Astrocyte of the spinal cord (primary cell): ENCODE data around the gene PIGQ.

Source experiments
- DNase-seq: peaks from one replicate; pipeline ENCODE4 v3.0.0; 2011; ENCODE audit warnings: low read depth, low spot score
- H3K4me3 ChIP-seq: 2 replicates; pipeline ENCODE4 v1.5.1; 2011; ENCODE audit warnings: low read depth, mild to moderate bottlenecking, low read length, moderate library complexity
- in situ Hi-C: cut with HindIII; loops from 2 replicates; pipeline ENCODE4 v1.10.0; 2017; ENCODE audit warnings: low sequenced_read_pairs
- TF ChIP-seq, protein P1 (sequence below): IDR thresholded peaks from 2 replicates; pipeline ENCODE4 v1.5.1; 2012; ENCODE audit warnings: low read depth, mild to moderate bottlenecking, low read length, inconsistent platforms

Gene PIGQ

DNA sequence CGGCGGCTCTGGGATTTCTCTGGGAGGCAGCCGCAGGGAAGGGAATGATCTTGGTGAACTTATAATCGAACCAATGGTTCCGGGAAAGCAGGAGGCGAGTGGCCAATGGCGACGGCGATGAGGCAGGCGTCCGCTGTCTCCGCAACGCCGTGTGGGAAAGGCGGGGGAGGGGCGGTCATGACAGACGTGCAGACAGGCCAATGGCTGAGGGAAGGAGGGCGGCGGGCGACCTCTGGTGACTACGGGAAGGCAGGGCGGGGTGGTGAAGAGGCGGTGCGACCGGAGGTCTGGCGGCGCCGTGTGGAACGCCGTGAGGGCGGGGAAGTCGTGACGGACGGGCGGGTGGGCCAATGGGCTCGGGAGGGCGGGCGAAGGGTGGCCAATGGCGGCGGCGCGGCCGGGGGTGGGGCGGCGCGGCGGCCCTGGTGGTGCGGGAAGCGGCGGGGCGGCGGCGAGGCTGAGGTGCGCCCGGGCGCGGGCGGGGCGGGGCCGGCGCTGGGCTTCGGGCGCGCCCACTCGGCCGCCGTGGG, 20.0 kb downstream of the PIGQ start, which contains the start of gene RAB40C:
Gene RAB40C (plus strand): TSS at position 409 of the 530 bp plus-strand sequence. CDS start 226 bp downstream, outside the sequence.
- in situ Hi-C loops: no loop called here
- peak within 1 kb of the TSS; percentile 81 for H3K4me3 ChIP-seq
- DNase-seq: peak; percentile 99
- TF ChIP-seq, protein P1, sequence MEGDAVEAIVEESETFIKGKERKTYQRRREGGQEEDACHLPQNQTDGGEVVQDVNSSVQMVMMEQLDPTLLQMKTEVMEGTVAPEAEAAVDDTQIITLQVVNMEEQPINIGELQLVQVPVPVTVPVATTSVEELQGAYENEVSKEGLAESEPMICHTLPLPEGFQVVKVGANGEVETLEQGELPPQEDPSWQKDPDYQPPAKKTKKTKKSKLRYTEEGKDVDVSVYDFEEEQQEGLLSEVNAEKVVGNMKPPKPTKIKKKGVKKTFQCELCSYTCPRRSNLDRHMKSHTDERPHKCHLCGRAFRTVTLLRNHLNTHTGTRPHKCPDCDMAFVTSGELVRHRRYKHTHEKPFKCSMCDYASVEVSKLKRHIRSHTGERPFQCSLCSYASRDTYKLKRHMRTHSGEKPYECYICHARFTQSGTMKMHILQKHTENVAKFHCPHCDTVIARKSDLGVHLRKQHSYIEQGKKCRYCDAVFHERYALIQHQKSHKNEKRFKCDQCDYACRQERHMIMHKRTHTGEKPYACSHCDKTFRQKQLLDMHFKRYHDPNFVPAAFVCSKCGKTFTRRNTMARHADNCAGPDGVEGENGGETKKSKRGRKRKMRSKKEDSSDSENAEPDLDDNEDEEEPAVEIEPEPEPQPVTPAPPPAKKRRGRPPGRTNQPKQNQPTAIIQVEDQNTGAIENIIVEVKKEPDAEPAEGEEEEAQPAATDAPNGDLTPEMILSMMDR: no peak

DNA sequence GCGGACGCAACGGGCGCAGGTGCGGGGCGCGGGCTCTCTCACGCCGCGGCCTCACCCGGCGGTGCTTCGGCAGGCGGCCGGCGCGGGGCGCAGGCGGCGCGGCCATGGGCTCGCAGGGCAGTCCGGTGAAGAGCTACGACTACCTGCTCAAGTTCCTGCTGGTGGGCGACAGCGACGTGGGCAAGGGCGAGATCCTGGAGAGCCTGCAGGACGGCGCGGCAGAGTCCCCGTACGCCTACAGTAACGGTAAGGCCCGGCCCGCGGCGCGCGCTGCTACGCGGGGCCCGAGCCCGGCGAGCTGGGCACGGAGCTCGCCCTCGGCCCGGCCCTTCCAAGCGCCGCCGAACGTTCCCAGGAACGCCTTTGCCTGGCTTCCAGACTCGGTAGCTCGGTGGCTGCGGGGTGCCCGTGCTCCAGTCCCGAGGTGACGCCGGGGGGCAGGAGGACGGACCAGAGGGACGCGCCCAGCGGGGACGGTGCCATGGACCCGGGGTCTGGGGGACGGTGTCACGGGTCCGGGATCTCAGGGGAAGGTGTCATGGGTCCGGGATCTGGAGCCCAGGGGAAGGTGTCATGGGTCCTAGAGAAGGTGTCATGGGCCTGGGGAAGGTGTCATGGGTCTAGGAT, 20.5 kb downstream of the PIGQ start:
- in situ Hi-C loops: no loop called here
- DNase-seq: peak; percentile 41
- peak overlapping the region; percentile 81 for H3K4me3 ChIP-seq
- TF ChIP-seq, protein P1: no peak

DNA sequence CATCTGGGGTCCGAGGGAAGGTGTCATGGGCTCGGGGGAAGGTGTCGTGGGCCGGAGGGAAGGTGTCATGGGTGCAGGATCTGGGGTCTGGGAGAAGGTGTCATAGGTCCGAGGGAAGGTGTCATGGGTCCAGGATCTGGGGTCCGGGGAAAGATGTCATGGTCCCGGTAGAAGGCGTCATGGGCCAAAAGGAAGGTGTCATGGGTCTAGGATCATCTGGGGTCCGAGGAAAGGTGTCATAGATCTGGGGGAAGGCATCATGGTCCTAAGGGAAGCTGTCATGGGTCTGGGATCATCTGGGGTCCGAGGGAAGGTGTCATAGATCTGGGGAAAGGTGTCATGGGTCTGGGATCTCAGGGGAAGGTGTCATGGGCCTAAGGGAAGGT, 21.0 kb downstream of the PIGQ start:
- in situ Hi-C loops: no loop called here
- TF ChIP-seq, protein P1: no peak
- peak overlapping the region; percentile 81 for H3K4me3 ChIP-seq
- DNase-seq: no peak

DNA sequence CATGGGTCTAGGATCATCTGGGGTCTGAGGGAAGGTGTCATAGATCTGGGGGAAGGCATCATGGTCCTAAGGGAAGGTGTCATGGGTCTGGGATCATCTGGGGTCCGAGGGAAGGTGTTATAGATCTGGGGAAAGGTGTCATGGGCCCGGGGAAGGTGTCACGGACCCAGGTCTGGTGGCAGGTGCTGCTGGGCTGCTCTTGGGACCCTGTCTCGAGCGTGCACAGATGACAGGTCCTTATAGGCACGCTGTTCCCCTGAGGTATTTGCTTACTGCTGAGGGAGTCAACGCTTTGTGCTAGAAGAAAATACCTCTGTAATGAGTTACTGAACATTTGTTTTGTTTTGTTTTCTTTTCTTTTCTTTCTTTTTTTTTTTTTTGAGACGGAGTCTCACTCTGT, 21.5 kb downstream of the PIGQ start:
- TF ChIP-seq, protein P1: no peak
- no peak for DNase-seq
- in situ Hi-C loops: no loop called here
- peak overlapping the region; percentile 81 for H3K4me3 ChIP-seq

DNA sequence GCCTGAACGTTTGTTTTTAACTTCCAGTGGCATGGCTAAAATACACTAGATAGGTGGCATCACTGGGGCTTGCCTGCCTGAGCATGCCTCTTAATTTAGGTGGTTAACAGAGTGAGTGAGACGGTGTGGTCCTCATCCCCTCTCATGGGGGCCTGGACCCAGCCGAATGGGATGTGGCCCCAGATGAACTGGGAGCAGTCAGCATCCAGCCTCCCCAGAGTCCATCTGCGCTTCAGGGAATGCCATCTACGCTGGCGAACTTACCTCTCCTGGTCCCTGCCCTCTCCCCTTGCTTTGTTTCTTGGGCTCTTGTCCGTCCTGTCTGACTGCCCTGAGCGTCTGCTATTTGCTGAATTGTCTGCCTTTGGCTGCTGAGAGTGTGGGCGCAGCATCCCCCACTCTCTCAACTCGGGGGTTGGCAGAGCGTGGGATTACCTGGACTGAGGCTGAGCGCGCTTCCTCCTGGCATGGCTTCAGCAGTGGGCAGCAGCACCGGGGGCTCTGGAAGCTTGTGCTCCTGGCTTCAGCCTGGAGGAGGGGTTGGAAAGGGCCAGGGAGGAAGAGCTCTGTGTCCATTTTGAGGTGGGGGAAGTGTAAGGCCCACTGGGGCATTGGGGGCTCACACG, 22.2 kb downstream of the PIGQ start:
- no peak for DNase-seq
- TF ChIP-seq, protein P1: no peak
- no peak overlapping the region for H3K4me3 ChIP-seq
- in situ Hi-C loops: no loop called here

DNA sequence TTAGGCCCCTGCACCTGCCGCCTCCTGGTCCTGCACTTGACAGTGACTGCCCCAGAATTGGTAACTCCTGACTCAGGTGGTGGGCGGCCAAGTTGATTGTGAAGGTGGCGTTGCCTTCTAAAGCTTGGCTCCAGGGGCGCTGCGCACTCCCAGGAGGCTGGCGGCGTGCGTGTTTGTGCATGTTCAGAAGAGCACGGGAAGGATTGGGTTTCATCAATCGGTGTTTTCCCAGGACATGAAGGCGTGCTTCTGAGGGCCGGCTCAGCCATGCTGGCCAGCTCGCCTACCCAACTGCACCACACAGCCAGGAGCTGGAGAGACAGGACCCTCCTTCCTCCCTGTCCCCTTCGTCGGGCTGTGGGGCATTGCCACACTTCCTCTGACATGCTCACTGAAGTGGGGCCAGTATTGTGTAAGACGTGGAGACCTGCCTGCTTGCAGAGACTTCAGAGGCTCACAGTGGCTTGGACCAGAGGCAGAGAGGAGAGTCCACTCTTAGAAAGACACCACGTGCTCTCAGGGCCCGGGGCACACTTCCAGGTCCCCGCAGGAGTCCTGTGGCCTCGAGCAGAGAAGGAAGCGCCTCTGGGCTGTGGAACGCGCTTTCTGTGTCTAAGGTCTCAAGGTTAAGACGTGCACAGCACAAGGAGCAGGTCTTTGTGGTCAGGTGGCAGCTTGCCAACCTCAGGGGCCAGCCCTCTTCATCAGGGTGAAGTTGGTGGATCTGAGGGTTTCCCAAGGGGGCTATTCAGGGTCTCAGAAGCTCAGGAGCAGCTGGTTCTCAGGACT, 22.9 kb downstream of the PIGQ start:
- no peak overlapping the region for H3K4me3 ChIP-seq
- TF ChIP-seq, protein P1: no peak
- in situ Hi-C loops: no loop called here
- DNase-seq: no peak
